Stomach (tissue), 9 donors: ENCODE measurements around the gene STX1B. TPM values are rescaled to one million over a fixed set of nuclear protein-coding genes. Genes with fewer than 3 reads are reported as not detected.
"Not testable (repeated sequence)": the region's sequence is repeated elsewhere in the genome, so short reads cannot be mapped to it uniquely, and the experiment has no call there.

Source experiments
- DNase-seq, 2 donors: peaks; one replicate each; pipeline versions ENCODE4 v3.0.0 to v3.0.0-alpha.2; 2013 to 2019
- H3K27ac ChIP-seq, 5 donors: fragments of 200-600 bp in 4 of 5; sonication (generic) in 4 of 5; one replicate each; pipeline ENCODE4 v1.5.1; 2013 to 2019; ENCODE audit warnings: mild to moderate bottlenecking in 1 of 5, moderate library complexity in 1 of 5
- H3K27me3 ChIP-seq, 3 donors: fragments of 200-600 bp; sonication (generic); one replicate each; pipeline ENCODE4 v1.5.1; 2017 to 2019; ENCODE audit warnings: mixed run types in 1 of 3
- H3K36me3 ChIP-seq, 4 donors: fragments of 200-600 bp; sonication (generic); 1 replicate in 3 of 4; 2 replicates in 1 of 4; pipeline ENCODE4 v1.5.1; 2016 to 2019
- H3K4me1 ChIP-seq, 4 donors: fragments of 200-600 bp; sonication (generic); one replicate each; pipeline ENCODE4 v1.5.1; 2016 to 2019
- H3K4me3 ChIP-seq, 4 donors: fragments of 200-600 bp; sonication (generic) in 3 of 4; one replicate each; pipeline ENCODE4 v1.5.1; 2016 to 2019; ENCODE audit warnings: mild to moderate bottlenecking in 1 of 4
- H3K9me3 ChIP-seq, 4 donors: fragments of 200-600 bp; sonication (generic); one replicate each; pipeline ENCODE4 v1.5.1; 2016 to 2019
- EP300 ChIP-seq: sonication (generic); formaldehyde crosslinking; IDR thresholded peaks from one replicate; pipeline ENCODE4 v1.6.1; 2017; ENCODE audit warnings: antibody characterized with exemption
- POLR2A ChIP-seq, 4 donors: fragments of 450-650 bp; IDR thresholded peaks; one replicate each; pipeline ENCODE4 v1.6.1; 2016; ENCODE audit warnings: antibody characterized with exemption in 4 of 4, control low read depth in 2 of 4, mild to moderate bottlenecking in 1 of 4, moderate library complexity in 1 of 4
- POLR2AphosphoS5 ChIP-seq, 3 donors: sonication (generic); formaldehyde crosslinking; IDR thresholded peaks; one replicate each; pipeline ENCODE4 v1.6.1; 2016; ENCODE audit warnings: antibody characterized with exemption in 3 of 3
- WGBS, 5 donors: extraction: QIAGEN DNeasy Blood & Tissue Kit in 3 of 5; methylation state at CpG; one replicate each; pipeline versions ENCODE4 v1.1.5 to v1.1.7; 2013 to 2018; 5-methylcytosine and 5-hydroxymethylcytosine counted together
- intact Hi-C: fragments of 100-400 bp; cut with DNase I; formaldehyde crosslinking; loops from one replicate; pipeline ENCODE4 v1.15.1; 2023; ENCODE audit warnings: low total_unique reads
- polyA plus RNA-seq, 3 donors: library from polyadenylated mRNA; stranded (reverse); fragments of 200-250 nt; gene quantifications; one replicate each; pipeline ENCODE4 v1.2.3, GENCODE V29; 2013
- small RNA-seq, 4 donors: library from RNA; depleted of rRNA; stranded (forward); fragments of <200 nt; gene quantifications; one replicate each; pipeline ENCODE3, GENCODE V24; 2016
- total RNA-seq, 5 donors: library from RNA; depleted of rRNA; stranded (reverse); fragments of >200 nt; gene quantifications; one replicate each; pipeline versions ENCODE4 v1.1.0 to v1.2.3, GENCODE V29; 2014 to 2016
- TF ChIP-seq, protein P1 (sequence below), 7 experiments: fragments of 450-650 bp in 4 of 7; fragments of 200-600 bp in 3 of 7; sonication (generic) in 3 of 7; IDR thresholded peaks; one replicate each; pipeline ENCODE4 v1.5.1; 2016 to 2019; ENCODE audit warnings: antibody characterized with exemption in 7 of 7, control low read depth in 2 of 7, mild to moderate bottlenecking in 1 of 7
- donor health status: healthy with polysubstance abuse.
- donor health status: Bipolar disorder and iron deficiency.
- donor health status: healthy.

The STX1B gene
- total and polyA plus RNA-seq, 8 donors = 0.15 to 1.00 (median 0.66) TPM; not detected in 4

GRCh38 chr16:30942426-30942806 is 68.0 kb downstream of the STX1B start:
- H3K9me3 ChIP-seq = no peaks in the 10 kb centered on the region
- H3K27ac ChIP-seq = peak overlapping the region; percentile 9 to 73 (median 54)
- no peaks in the 10 kb centered on the region for H3K27me3 ChIP-seq
- no peak for DNase-seq
- intact Hi-C loops = no loop called here
- no peak for TF ChIP-seq POLR2AphosphoS5 (IDR thresholded peaks at IDR 0.05)
- no peak for TF ChIP-seq EP300
- TF ChIP-seq, protein P1, sequence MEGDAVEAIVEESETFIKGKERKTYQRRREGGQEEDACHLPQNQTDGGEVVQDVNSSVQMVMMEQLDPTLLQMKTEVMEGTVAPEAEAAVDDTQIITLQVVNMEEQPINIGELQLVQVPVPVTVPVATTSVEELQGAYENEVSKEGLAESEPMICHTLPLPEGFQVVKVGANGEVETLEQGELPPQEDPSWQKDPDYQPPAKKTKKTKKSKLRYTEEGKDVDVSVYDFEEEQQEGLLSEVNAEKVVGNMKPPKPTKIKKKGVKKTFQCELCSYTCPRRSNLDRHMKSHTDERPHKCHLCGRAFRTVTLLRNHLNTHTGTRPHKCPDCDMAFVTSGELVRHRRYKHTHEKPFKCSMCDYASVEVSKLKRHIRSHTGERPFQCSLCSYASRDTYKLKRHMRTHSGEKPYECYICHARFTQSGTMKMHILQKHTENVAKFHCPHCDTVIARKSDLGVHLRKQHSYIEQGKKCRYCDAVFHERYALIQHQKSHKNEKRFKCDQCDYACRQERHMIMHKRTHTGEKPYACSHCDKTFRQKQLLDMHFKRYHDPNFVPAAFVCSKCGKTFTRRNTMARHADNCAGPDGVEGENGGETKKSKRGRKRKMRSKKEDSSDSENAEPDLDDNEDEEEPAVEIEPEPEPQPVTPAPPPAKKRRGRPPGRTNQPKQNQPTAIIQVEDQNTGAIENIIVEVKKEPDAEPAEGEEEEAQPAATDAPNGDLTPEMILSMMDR (IDR thresholded peaks at IDR 0.05) = no peak
- no peak for TF ChIP-seq POLR2A (IDR thresholded peaks at IDR 0.05)
- peak overlapping the region in 1 of 4 donors; percentile 2 for H3K4me3 ChIP-seq
- peaks cover 7 to 30% (median 16%) of the 10 kb centered on the region in 4 donors for H3K4me1 ChIP-seq
- peaks cover 0 to 75% (median 72%) of the 10 kb centered on the region in 4 donors for H3K36me3 ChIP-seq
- WGBS, 5 donors = 45 to 74% (median 64%) methylated on average over 4 of the region's 4 CpGs

GRCh38 chr16:30941600-30942425 is 68.6 kb downstream of the STX1B start:
- Histone ChIP-seq H3K9me3 (no peaks in the 10 kb centered on the region), H3K27me3 (no peaks in the 10 kb centered on the region), H3K36me3 (peaks cover 0 to 72% (median 70%) of the 10 kb centered on the region in 4 donors), H3K27ac (peak overlapping the region; percentile 9 to 73 (median 54)), H3K4me1 (peaks cover 7 to 30% (median 16%) of the 10 kb centered on the region in 4 donors), H3K4me3 (peak overlapping the region in 1 of 4 donors; percentile 2)
- intact Hi-C loops = no loop called here
- peak; percentile 84 to 92 for DNase-seq
- 16 to 21% (median 20%) methylated on average over 14 to 15 of the region's 15 CpGs for WGBS, 5 donors
- TF ChIP-seq POLR2A (IDR thresholded peaks at IDR 0.05) (no peak), EP300 (no peak), POLR2AphosphoS5 (IDR thresholded peaks at IDR 0.05) (peak in 1 of 3 donors; percentile 69)
- TF ChIP-seq, protein P1 (IDR thresholded peaks at IDR 0.05) = peak in 5 of 7 experiments; percentile 78 to 91 (median 83)

DNA sequence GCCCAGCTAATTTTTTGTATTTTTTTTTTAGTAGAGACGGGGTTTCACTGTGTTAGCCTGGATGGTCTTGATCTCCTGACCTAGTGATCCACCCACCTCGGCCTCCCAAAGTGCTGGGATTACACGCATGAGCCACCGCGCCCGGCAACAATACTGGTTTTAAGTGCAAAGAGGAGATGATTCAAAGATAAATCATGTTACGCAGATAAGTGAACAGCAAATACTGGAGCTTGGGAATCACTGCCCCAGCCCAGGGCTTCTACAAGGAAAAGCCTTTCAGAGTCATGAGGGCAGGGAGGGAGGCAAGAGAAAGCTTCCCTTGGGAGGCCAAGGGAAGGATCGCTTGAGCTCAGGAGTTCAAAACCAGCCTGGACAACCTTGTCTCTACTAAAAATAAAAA is 70.9 kb downstream of the STX1B start:
- WGBS, 5 donors = 88 to 95% (median 90%) methylated on average over 8 of the region's 8 CpGs
- intact Hi-C loops, H3K9me3 ChIP-seq, H3K27ac ChIP-seq, H3K4me3 ChIP-seq, H3K27me3 ChIP-seq, DNase-seq: not testable (repeated sequence)
- Histone ChIP-seq H3K4me1 (peaks cover 10 to 30% (median 18%) of the 10 kb centered on the region in 4 donors), H3K36me3 (peaks cover 0 to 66% (median 61%) of the 10 kb centered on the region in 4 donors)

Small RNA genes lying within 50 kb of the gene (small RNA-seq; reads per million reads assigned to genes)
- 0 reads per million in 4 donors for gene AC135048.1

Other genes starting within 250 kb of the STX1B start
- 10 to 100 TPM in 2 of 5 donors, 1 to 10 TPM in 1, not detected in 2; 2.0 to 71.2 (median 13.9) TPM for gene CFAP119, start 248.6 kb downstream of the STX1B start, total RNA-seq
- 10 to 100 TPM in 1 of 3 donors, 1 to 10 TPM in 2; 8.9 to 11.4 (median 9.4) TPM for gene CFAP119, start 248.6 kb downstream of the STX1B start, polyA plus RNA-seq
- 100 to 1,000 TPM in 1 of 5 donors, 10 to 100 TPM in 4; 17.5 to 155 (median 55.1) TPM for gene RNF40, start 248.3 kb downstream of the STX1B start, total RNA-seq
- 10 to 100 TPM; 43.7 to 57.0 (median 53.9) TPM for gene RNF40, start 248.3 kb downstream of the STX1B start, polyA plus RNA-seq
- 10 to 100 TPM; 10.7 to 21.3 (median 18.3) TPM for gene ZNF629, start 223.4 kb downstream of the STX1B start, total RNA-seq
- 1 to 10 TPM; 4.4 to 5.9 (median 4.9) TPM for gene ZNF629, start 223.4 kb downstream of the STX1B start, polyA plus RNA-seq
- 10 to 100 TPM; 12.2 to 44.6 (median 21.6) TPM for gene BCL7C, start 116.6 kb downstream of the STX1B start, total RNA-seq
- 10 to 100 TPM; 39.5 to 58.2 (median 48.4) TPM for gene BCL7C, start 116.6 kb downstream of the STX1B start, polyA plus RNA-seq
- 1 to 10 TPM in 1 of 5 donors, under 1 TPM in 2, not detected in 2; 0.29 to 2.3 (median 0.55) TPM for gene CTF1, start 114.0 kb downstream of the STX1B start, total RNA-seq
- 1 to 10 TPM; 2.1 to 4.5 (median 2.9) TPM for gene CTF1, start 114.0 kb downstream of the STX1B start, polyA plus RNA-seq
- 100 to 1,000 TPM in 1 of 5 donors, 10 to 100 TPM in 1, 1 to 10 TPM in 3; 6.7 to 252 (median 9.7) TPM for gene FBXL19, start 87.1 kb downstream of the STX1B start, total RNA-seq
- gene FBXL19, start 87.1 kb downstream of the STX1B start, polyA plus RNA-seq = 10 to 100 TPM in 1 of 3 donors, 1 to 10 TPM in 2; 5.8 to 12.7 (median 8.2) TPM
- gene ORAI3, start 61.6 kb downstream of the STX1B start, total RNA-seq = 10 to 100 TPM in 2 of 5 donors, 1 to 10 TPM in 2, not detected in 1; 6.7 to 14.0 (median 11.2) TPM
- gene ORAI3, start 61.6 kb downstream of the STX1B start, polyA plus RNA-seq = 10 to 100 TPM in 2 of 3 donors, 1 to 10 TPM in 1; 7.8 to 26.0 (median 10.5) TPM
- gene SETD1A, start 52.9 kb downstream of the STX1B start, total RNA-seq = 10 to 100 TPM in 3 of 5 donors, 1 to 10 TPM in 2; 4.4 to 22.2 (median 19.2) TPM
- 1 to 10 TPM; 5.2 to 7.5 (median 5.9) TPM for gene SETD1A, start 52.9 kb downstream of the STX1B start, polyA plus RNA-seq
- 10 to 100 TPM in 3 of 5 donors, 1 to 10 TPM in 2; 2.9 to 52.7 (median 13.4) TPM for gene HSD3B7, start 25.4 kb downstream of the STX1B start, total RNA-seq
- 10 to 100 TPM in 1 of 3 donors, 1 to 10 TPM in 2; 4.3 to 19.5 (median 7.3) TPM for gene HSD3B7, start 25.4 kb downstream of the STX1B start, polyA plus RNA-seq
- gene STX4, start 22.9 kb upstream of the STX1B start, total RNA-seq = 100 to 1,000 TPM in 2 of 5 donors, 10 to 100 TPM in 3; 13.8 to 254 (median 60.0) TPM
- gene STX4, start 22.9 kb upstream of the STX1B start, polyA plus RNA-seq = 10 to 100 TPM; 59.3 to 73.9 (median 60.4) TPM
- 10 to 100 TPM in 3 of 5 donors, 1 to 10 TPM in 1, not detected in 1; 8.6 to 14.2 (median 12.0) TPM for gene ZNF668, start 63.6 kb upstream of the STX1B start, total RNA-seq
- gene ZNF668, start 63.6 kb upstream of the STX1B start, polyA plus RNA-seq = 1 to 10 TPM; 5.7 to 10.0 (median 6.0) TPM
- gene ZNF646, start 63.8 kb upstream of the STX1B start, total RNA-seq = 10 to 100 TPM in 2 of 5 donors, 1 to 10 TPM in 3; 6.7 to 13.4 (median 9.0) TPM
- 1 to 10 TPM; 2.1 to 5.0 (median 2.6) TPM for gene ZNF646, start 63.8 kb upstream of the STX1B start, polyA plus RNA-seq
- gene PRSS53, start 78.3 kb upstream of the STX1B start, total RNA-seq = 1 to 10 TPM in 3 of 5 donors, under 1 TPM in 1, not detected in 1; 0.87 to 5.3 (median 1.9) TPM
- 1 to 10 TPM in 2 of 3 donors, under 1 TPM in 1; 0.46 to 1.3 (median 1.1) TPM for gene PRSS53, start 78.3 kb upstream of the STX1B start, polyA plus RNA-seq
- 100 to 1,000 TPM in 1 of 5 donors, 10 to 100 TPM in 4; 20.1 to 191 (median 35.0) TPM for gene VKORC1, start 84.2 kb upstream of the STX1B start, total RNA-seq
- 10 to 100 TPM; 53.2 to 90.8 (median 62.9) TPM for gene VKORC1, start 84.2 kb upstream of the STX1B start, polyA plus RNA-seq
- 100 to 1,000 TPM in 1 of 5 donors, 10 to 100 TPM in 4; 11.0 to 197 (median 58.3) TPM for gene BCKDK, start 97.7 kb upstream of the STX1B start, total RNA-seq
- 10 to 100 TPM; 27.4 to 40.9 (median 34.0) TPM for gene BCKDK, start 97.7 kb upstream of the STX1B start, polyA plus RNA-seq
- 100 to 1,000 TPM in 1 of 5 donors, 10 to 100 TPM in 4; 38.8 to 114 (median 64.9) TPM for gene KAT8, start 107.0 kb upstream of the STX1B start, total RNA-seq
- 10 to 100 TPM; 45.0 to 51.4 (median 45.8) TPM for gene KAT8, start 107.0 kb upstream of the STX1B start, polyA plus RNA-seq
- gene PRSS8, start 125.1 kb upstream of the STX1B start, total RNA-seq = 100 to 1,000 TPM in 2 of 5 donors, 10 to 100 TPM in 2, 1 to 10 TPM in 1; 5.8 to 176 (median 70.5) TPM
- 100 to 1,000 TPM in 2 of 3 donors, 10 to 100 TPM in 1; 39.3 to 151 (median 115) TPM for gene PRSS8, start 125.1 kb upstream of the STX1B start, polyA plus RNA-seq
- 10 to 100 TPM in 1 of 5 donors, 1 to 10 TPM in 1, under 1 TPM in 1, not detected in 2; 0.87 to 26.3 (median 2.6) TPM for gene PRSS36, start 139.4 kb upstream of the STX1B start, total RNA-seq
- gene PRSS36, start 139.4 kb upstream of the STX1B start, polyA plus RNA-seq = 1 to 10 TPM; 2.1 to 4.0 (median 2.9) TPM
- gene FUS, start 169.5 kb upstream of the STX1B start, total RNA-seq = 100 to 1,000 TPM in 2 of 5 donors, 10 to 100 TPM in 3; 41.1 to 133 (median 60.3) TPM
- gene FUS, start 169.5 kb upstream of the STX1B start, polyA plus RNA-seq = 100 to 1,000 TPM; 130 to 175 (median 135) TPM
- 100 to 1,000 TPM in 1 of 5 donors, 10 to 100 TPM in 4; 10.5 to 484 (median 29.8) TPM for gene PYCARD, start 192.1 kb upstream of the STX1B start, total RNA-seq
- 10 to 100 TPM; 35.7 to 64.9 (median 49.9) TPM for gene PYCARD, start 192.1 kb upstream of the STX1B start, polyA plus RNA-seq
- under 1 TPM in 1 of 5 donors, not detected in 4; under 0.01 TPM for gene TRIM72, start 203.5 kb upstream of the STX1B start, total RNA-seq
- under 1 TPM in 2 of 3 donors, not detected in 1; 0.10 to 0.15 TPM for gene TRIM72, start 203.5 kb upstream of the STX1B start, polyA plus RNA-seq
- gene PYDC1, start 206.5 kb upstream of the STX1B start, total RNA-seq = not detected
- not detected for gene PYDC1, start 206.5 kb upstream of the STX1B start, polyA plus RNA-seq
- 100 to 1,000 TPM in 2 of 5 donors, 1 to 10 TPM in 3; 1.8 to 145 (median 7.2) TPM for gene ITGAM, start 249.3 kb upstream of the STX1B start, total RNA-seq
- gene ITGAM, start 249.3 kb upstream of the STX1B start, polyA plus RNA-seq = 1 to 10 TPM; 1.2 to 3.8 (median 2.6) TPM